PFSK-1 (cell line): ENCODE data around the gene SOWAHB.

ENCODE experiments used
- FOXP2 ChIP-seq: optimal IDR thresholded peaks from 2 replicates; pipeline ENCODE3; 2011; ENCODE audit warnings: borderline replicate concordance, control low read depth, inconsistent platforms; ENCODE audit not compliant: insufficient read depth; ENCODE audit errors: extremely low read length, extremely low read depth
- POLR2AphosphoS5 ChIP-seq: IDR thresholded peaks from 2 replicates; pipeline ENCODE4 v1.6.1; 2012; ENCODE audit warnings: low read depth, mild to moderate bottlenecking, control low read depth, low read length, moderate library complexity
- SIN3A ChIP-seq: IDR thresholded peaks from 2 replicates; pipeline ENCODE4 v1.6.1; 2012; ENCODE audit warnings: mild to moderate bottlenecking, low read length, moderate library complexity, borderline replicate concordance; ENCODE audit not compliant: insufficient read depth
- TAF1 ChIP-seq: IDR thresholded peaks from 2 replicates; pipeline ENCODE4 v1.6.1; 2012; ENCODE audit warnings: low read length, control low read depth, borderline replicate concordance; ENCODE audit not compliant: insufficient read depth
- TF ChIP-seq, protein P1 (sequence below), 2 experiments: IDR thresholded peaks; 2 replicates each; pipeline versions ENCODE4 v1.6.1 to v1.8.0; 2011 to 2012; ENCODE audit warnings: low read depth in 2 of 2, low read length in 2 of 2, control low read depth in 1 of 2, inconsistent platforms in 1 of 2, mild to moderate bottlenecking in 1 of 2, moderate library complexity in 1 of 2; ENCODE audit not compliant: insufficient read depth in 1 of 2

The SOWAHB gene

DNA sequence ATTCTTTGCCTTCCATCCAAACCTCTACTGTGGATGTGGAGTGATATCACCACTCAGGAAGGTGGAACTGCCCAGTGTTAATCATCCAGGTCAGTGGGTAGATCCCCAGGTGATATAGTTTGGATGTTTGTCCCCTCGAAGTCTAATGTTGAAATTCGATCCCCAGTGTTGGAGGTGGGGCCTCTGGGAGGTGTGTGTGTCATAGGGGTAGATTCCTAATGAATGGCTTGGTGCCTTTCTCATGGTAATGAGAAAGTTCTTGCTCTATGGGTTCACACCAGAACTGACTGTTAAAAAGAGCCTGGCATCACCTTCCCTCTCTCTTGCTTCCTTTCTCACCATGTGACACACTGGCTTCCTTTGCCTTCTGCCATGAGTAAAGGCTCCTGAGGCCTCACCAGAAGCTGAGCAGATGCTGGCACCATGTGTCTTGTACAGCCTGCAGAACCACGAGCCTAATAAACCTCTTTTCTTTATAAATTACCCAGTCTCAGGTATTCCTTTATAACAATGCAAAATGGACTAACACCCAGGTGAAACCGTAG, 6.8 kb upstream of the SOWAHB start:
- TF ChIP-seq SIN3A (no peak), POLR2AphosphoS5 (no peak), FOXP2 (no peak), TAF1 (no peak)
- TF ChIP-seq, protein P1, sequence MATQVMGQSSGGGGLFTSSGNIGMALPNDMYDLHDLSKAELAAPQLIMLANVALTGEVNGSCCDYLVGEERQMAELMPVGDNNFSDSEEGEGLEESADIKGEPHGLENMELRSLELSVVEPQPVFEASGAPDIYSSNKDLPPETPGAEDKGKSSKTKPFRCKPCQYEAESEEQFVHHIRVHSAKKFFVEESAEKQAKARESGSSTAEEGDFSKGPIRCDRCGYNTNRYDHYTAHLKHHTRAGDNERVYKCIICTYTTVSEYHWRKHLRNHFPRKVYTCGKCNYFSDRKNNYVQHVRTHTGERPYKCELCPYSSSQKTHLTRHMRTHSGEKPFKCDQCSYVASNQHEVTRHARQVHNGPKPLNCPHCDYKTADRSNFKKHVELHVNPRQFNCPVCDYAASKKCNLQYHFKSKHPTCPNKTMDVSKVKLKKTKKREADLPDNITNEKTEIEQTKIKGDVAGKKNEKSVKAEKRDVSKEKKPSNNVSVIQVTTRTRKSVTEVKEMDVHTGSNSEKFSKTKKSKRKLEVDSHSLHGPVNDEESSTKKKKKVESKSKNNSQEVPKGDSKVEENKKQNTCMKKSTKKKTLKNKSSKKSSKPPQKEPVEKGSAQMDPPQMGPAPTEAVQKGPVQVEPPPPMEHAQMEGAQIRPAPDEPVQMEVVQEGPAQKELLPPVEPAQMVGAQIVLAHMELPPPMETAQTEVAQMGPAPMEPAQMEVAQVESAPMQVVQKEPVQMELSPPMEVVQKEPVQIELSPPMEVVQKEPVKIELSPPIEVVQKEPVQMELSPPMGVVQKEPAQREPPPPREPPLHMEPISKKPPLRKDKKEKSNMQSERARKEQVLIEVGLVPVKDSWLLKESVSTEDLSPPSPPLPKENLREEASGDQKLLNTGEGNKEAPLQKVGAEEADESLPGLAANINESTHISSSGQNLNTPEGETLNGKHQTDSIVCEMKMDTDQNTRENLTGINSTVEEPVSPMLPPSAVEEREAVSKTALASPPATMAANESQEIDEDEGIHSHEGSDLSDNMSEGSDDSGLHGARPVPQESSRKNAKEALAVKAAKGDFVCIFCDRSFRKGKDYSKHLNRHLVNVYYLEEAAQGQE (IDR thresholded peaks at IDR 0.05; ENCODE audit: insufficient read depth in 1 of 2, low read depth in 2 of 2, low read length in 2 of 2), result no peak

DNA sequence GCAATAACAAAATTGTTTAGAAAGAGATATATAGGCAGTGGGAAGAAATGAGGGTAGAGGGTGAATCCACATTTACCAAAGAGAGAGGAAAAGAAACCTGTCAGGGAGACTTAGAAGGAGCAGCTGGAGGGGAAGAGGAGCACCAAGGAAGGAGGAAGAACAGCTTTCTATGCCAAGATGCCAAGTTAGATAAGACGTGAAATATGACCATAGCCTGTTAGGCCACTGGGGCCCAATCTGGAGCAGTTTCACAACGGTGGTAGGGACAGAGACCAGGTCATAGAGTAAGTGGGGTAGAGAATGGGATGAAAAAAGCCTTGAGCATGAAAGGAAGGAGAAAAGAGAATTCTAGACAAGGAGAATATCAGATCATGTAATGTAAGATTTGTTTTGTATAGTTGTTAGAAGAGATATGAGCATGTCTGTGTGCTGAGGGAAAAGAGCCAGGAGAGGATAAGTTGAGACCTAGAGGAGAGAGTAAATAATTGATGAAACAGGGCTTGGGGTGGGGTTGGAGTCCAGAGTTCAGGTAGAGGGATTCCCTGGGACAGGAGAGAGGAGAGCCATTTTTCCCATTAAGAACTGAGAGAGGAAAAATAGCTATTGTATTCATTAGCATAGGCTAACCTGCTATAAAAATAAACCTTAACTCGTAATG, 4.4 kb upstream of the SOWAHB start:
- TF ChIP-seq FOXP2, result no peak
- TF ChIP-seq, protein P1 (IDR thresholded peaks at IDR 0.05; ENCODE audit: insufficient read depth in 1 of 2, low read depth in 2 of 2, low read length in 2 of 2), result no peak

- TF ChIP-seq FOXP2, result no peak
- TF ChIP-seq TAF1, result no peak
- no peak for TF ChIP-seq SIN3A
- TF ChIP-seq, protein P1 (IDR thresholded peaks at IDR 0.05; ENCODE audit: insufficient read depth in 1 of 2, low read depth in 2 of 2, low read length in 2 of 2), result no peak
- no peak for TF ChIP-seq POLR2AphosphoS5
These were observed 1.2 kb upstream of the SOWAHB start for GRCh38 chr4:76898949-76899645.

DNA sequence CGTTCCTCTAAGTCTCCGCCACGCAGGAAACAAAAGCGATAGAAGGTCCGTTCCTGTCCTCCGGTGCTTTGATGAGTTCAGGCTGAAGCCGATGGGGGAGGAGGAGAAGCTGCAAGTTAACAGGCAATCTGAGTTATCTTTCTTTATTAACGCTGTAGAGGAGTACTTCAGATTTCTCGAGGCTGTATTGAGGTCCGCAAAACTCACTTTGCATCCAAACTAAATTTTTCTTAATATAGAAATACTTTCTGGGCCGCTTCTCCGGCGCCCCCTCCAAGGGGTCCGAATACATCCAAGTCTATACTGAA, 395 bp upstream of the SOWAHB start:
- TF ChIP-seq, protein P1 (IDR thresholded peaks at IDR 0.05; ENCODE audit: insufficient read depth in 1 of 2, low read depth in 2 of 2, low read length in 2 of 2), result no peak
- TF ChIP-seq TAF1 (no peak), POLR2AphosphoS5 (no peak), FOXP2 (no peak), SIN3A (no peak)
